HEK293 (cell line): ENCODE data around the gene SPACA4.

Experiments
- HOXA7 ChIP-seq: sonication (generic); formaldehyde crosslinking; IDR thresholded peaks from 2 replicates; pipeline ENCODE4 v1.8.1; 2022; ENCODE audit warnings: missing genetic modification reagents, borderline replicate concordance
- IKZF3 ChIP-seq: fragments of 450-650 bp; IDR thresholded peaks from 2 replicates; pipeline ENCODE4 v1.5.0; 2018; ENCODE audit warnings: missing biosample characterization, mild to moderate bottlenecking, missing genetic modification characterization, moderate library complexity
- OVOL3 ChIP-seq: fragments of 450-650 bp; formaldehyde crosslinking; IDR thresholded peaks from 2 replicates; pipeline ENCODE4 v1.5.1; 2016; ENCODE audit warnings: missing biosample characterization, missing genetic modification characterization
- PRDM4 ChIP-seq: fragments of 450-650 bp; formaldehyde crosslinking; IDR thresholded peaks from 2 replicates; pipeline ENCODE4 v1.5.1; 2017; ENCODE audit warnings: missing biosample characterization, missing genetic modification characterization
- SP7 ChIP-seq: fragments of 450-650 bp; formaldehyde crosslinking; IDR thresholded peaks from 2 replicates; pipeline ENCODE4 v1.5.1; 2016; ENCODE audit warnings: missing biosample characterization, missing genetic modification characterization
- TSHZ1 ChIP-seq: fragments of 450-650 bp; formaldehyde crosslinking; IDR thresholded peaks from 2 replicates; pipeline ENCODE4 v1.5.1; 2016; ENCODE audit warnings: missing biosample characterization, missing genetic modification characterization, borderline replicate concordance
- ZBTB44 ChIP-seq: fragments of 450-650 bp; IDR thresholded peaks from 2 replicates; pipeline ENCODE4 v1.5.1; 2018; ENCODE audit warnings: missing biosample characterization, mild to moderate bottlenecking, missing genetic modification characterization
- ZBTB7A ChIP-seq: fragments of 450-650 bp; formaldehyde crosslinking; IDR thresholded peaks from 2 replicates; pipeline ENCODE4 v1.5.1; 2016; ENCODE audit warnings: low read depth, missing biosample characterization, missing genetic modification characterization
- ZFP69B ChIP-seq: fragments of 450-650 bp; formaldehyde crosslinking; IDR thresholded peaks from 2 replicates; pipeline ENCODE4 v1.5.1; 2016; ENCODE audit warnings: missing biosample characterization, missing genetic modification characterization
- ZNF133 ChIP-seq: fragments of 450-650 bp; formaldehyde crosslinking; IDR thresholded peaks from 2 replicates; pipeline ENCODE4 v1.5.1; 2016; ENCODE audit warnings: missing biosample characterization, missing genetic modification characterization
- ZNF248 ChIP-seq: fragments of 450-650 bp; formaldehyde crosslinking; IDR thresholded peaks from 2 replicates; pipeline ENCODE4 v1.5.1; 2017; ENCODE audit warnings: missing biosample characterization, missing genetic modification characterization
- ZNF280D ChIP-seq: fragments of 450-650 bp; formaldehyde crosslinking; IDR thresholded peaks from 2 replicates; pipeline ENCODE4 v1.5.1; 2016; ENCODE audit warnings: missing biosample characterization, missing genetic modification characterization
- ZNF324 ChIP-seq: fragments of 450-650 bp; formaldehyde crosslinking; IDR thresholded peaks from 2 replicates; pipeline ENCODE4 v1.5.1; 2016; ENCODE audit warnings: missing biosample characterization, missing genetic modification characterization
- ZNF473 ChIP-seq: fragments of 450-650 bp; formaldehyde crosslinking; IDR thresholded peaks from 2 replicates; pipeline ENCODE4 v1.5.1; 2017; ENCODE audit warnings: missing biosample characterization, missing genetic modification characterization
- ZNF501 ChIP-seq: fragments of 450-650 bp; formaldehyde crosslinking; IDR thresholded peaks from 2 replicates; pipeline ENCODE4 v1.5.1; 2016; ENCODE audit warnings: missing biosample characterization, missing genetic modification characterization
- ZNF513 ChIP-seq: fragments of 450-650 bp; IDR thresholded peaks from 2 replicates; pipeline ENCODE4 v1.5.1; 2018; ENCODE audit warnings: missing biosample characterization, missing genetic modification characterization
- ZNF518A ChIP-seq: fragments of 450-650 bp; formaldehyde crosslinking; conservative IDR thresholded peaks from 2 replicates; pipeline ENCODE4 v1.5.1; 2016; ENCODE audit warnings: low read depth, missing biosample characterization, missing genetic modification characterization
- ZNF529 ChIP-seq: fragments of 450-650 bp; formaldehyde crosslinking; IDR thresholded peaks from 2 replicates; pipeline ENCODE4 v1.5.1; 2017; ENCODE audit warnings: missing genetic modification characterization, missing biosample characterization; ENCODE audit not compliant: insufficient replicate concordance
- ZNF558 ChIP-seq: fragments of 450-650 bp; formaldehyde crosslinking; IDR thresholded peaks from 2 replicates; pipeline ENCODE4 v1.5.1; 2016; ENCODE audit warnings: missing biosample characterization, missing genetic modification characterization
- ZNF660 ChIP-seq: fragments of 450-650 bp; IDR thresholded peaks from 2 replicates; pipeline ENCODE4 v1.5.1; 2018; ENCODE audit warnings: missing biosample characterization, mild to moderate bottlenecking, missing genetic modification characterization
- ZNF777 ChIP-seq: fragments of 450-650 bp; formaldehyde crosslinking; IDR thresholded peaks from 2 replicates; pipeline ENCODE4 v1.5.1; 2017; ENCODE audit warnings: missing biosample characterization, missing genetic modification characterization, borderline replicate concordance
- ZNF830 ChIP-seq: fragments of 450-650 bp; IDR thresholded peaks from 2 replicates; pipeline ENCODE4 v1.5.0; 2018; ENCODE audit warnings: missing biosample characterization, missing genetic modification characterization, low read depth, mild to moderate bottlenecking, moderate library complexity

The SPACA4 gene

GRCh38 chr19:48568345-48568886, 38.1 kb upstream of the SPACA4 start (continued):
- TF ChIP-seq ZNF133 (tag by site-specific recombination) (no peak), ZNF501 (no peak; the same call in 1 of the 2 replicates), TSHZ1 (tag by site-specific recombination) (no peak), ZFP69B (tag by site-specific recombination) (peak; percentile 13; the same call in 1 of the 2 replicates), OVOL3 (tag by site-specific recombination) (no peak), ZNF558 (tag by site-specific recombination) (no peak), ZNF777 (tag by site-specific recombination) (no peak), ZNF324 (tag by site-specific recombination) (no peak), ZNF248 (tag by site-specific recombination) (no peak), ZNF280D (tag by site-specific recombination) (no peak), ZNF473 (tag by site-specific recombination) (no peak), PRDM4 (tag by site-specific recombination) (no peak), ZNF529 (tag by site-specific recombination) (no peak), ZNF513 (no peak), SP7 (tag by site-specific recombination) (no peak; the same call in none of the 2 replicates), ZNF660 (tag by site-specific recombination) (peak; percentile 79), ZBTB7A (no peak), IKZF3 (0 out of 2 replicates have a peak, but pooled peaks have one; percentile 23), HOXA7 (no peak), ZBTB44 (no peak), ZNF518A (tag by site-specific recombination) (no peak), ZNF830 (tag by site-specific recombination) (no peak)
